DMS79 (cell line): ENCODE measurements around the gene GMPR2.
"Not testable (repeated sequence)": the region's sequence is repeated elsewhere in the genome, so short reads cannot be mapped to it uniquely, and the experiment has no call there.

Experiments
- DNase-seq: peaks from one replicate; lab custom pipeline; 2025; lab: John Stamatoyannopoulos, UW

Gene GMPR2

GRCh38 chr14:24231263-24232120, 1.2 kb upstream of the GMPR2 start:
- no peak for DNase-seq

GRCh38 chr14:24232121-24232644, 546 bp upstream of the GMPR2 start, which contains the start of gene NEDD8:
Gene NEDD8 (minus strand): TSS chr14:24232367. CDS start chr14:24232267, 100 bp downstream.
- DNase-seq, result peak; percentile 95

GRCh38 chr14:24233538-24233866, 773 bp downstream of the GMPR2 start:
- DNase-seq, result no peak

GRCh38 chr14:24234095-24235005, 1.6 kb downstream of the GMPR2 start:
- DNase-seq, result no peak

- DNase-seq, result no peak
These were observed 3.3 kb downstream of the GMPR2 start for GRCh38 chr14:24235804-24236688.

- no peak for DNase-seq
These were observed 4.1 kb downstream of the GMPR2 start for GRCh38 chr14:24236689-24237462.

- DNase-seq, result no peak
These were observed 4.8 kb downstream of the GMPR2 start for GRCh38 chr14:24237463-24237955.

- DNase-seq, result no peak
These were observed 5.4 kb downstream of the GMPR2 start for GRCh38 chr14:24238123-24238522.

GRCh38 chr14:24238527-24239037, 5.9 kb downstream of the GMPR2 start:
- no peak for DNase-seq

- no peak for DNase-seq
These were observed 7.6 kb downstream of the GMPR2 start for GRCh38 chr14:24240110-24240918.

- peak; percentile 97 for DNase-seq
These were observed 9.2 kb downstream of the GMPR2 start for GRCh38 chr14:24241829-24242443.

- DNase-seq, result peak; percentile 47
These were observed 10.7 kb downstream of the GMPR2 start for GRCh38 chr14:24243336-24243836.

- DNase-seq, result not testable (repeated sequence)
These were observed 12.6 kb downstream of the GMPR2 start for GRCh38 chr14:24245350-24245749.

GRCh38 chr14:24246765-24247212, 14.1 kb downstream of the GMPR2 start:
- no peak for DNase-seq

- DNase-seq, result no peak
These were observed 14.7 kb downstream of the GMPR2 start for GRCh38 chr14:24247422-24247821.

- no peak for DNase-seq
These were observed 16.7 kb downstream of the GMPR2 start for GRCh38 chr14:24249230-24250021.

GRCh38 chr14:24250354-24250753, 17.6 kb downstream of the GMPR2 start:
- no peak for DNase-seq

GRCh38 chr14:24251880-24252288, 19.2 kb downstream of the GMPR2 start:
- no peak for DNase-seq
